WTC11 (cell line): ENCODE results near the gene NR0B2. TPM values are rescaled to one million over a fixed set of nuclear protein-coding genes. Genes with fewer than 3 reads are reported as not detected.

ENCODE experiments used
- AR ChIP-seq: fragments of 250-450 bp; sonication (Bioruptor Pico); IDR thresholded peaks from 2 replicates; pipeline ENCODE4 v1.9.0; 2021; ENCODE audit warnings: mild to moderate bottlenecking
- ATF6 ChIP-seq: sonication (generic); formaldehyde crosslinking; IDR thresholded peaks from 2 replicates; pipeline ENCODE4 v1.8.1; 2023; ENCODE audit warnings: mild to moderate bottlenecking, missing genetic modification reagents
- CREM ChIP-seq: sonication (generic); formaldehyde crosslinking; IDR thresholded peaks from 2 replicates; pipeline ENCODE4 v1.8.1; 2022; ENCODE audit warnings: mild to moderate bottlenecking, missing genetic modification reagents, moderate library complexity
- E2F4 ChIP-seq: sonication (generic); formaldehyde crosslinking; IDR thresholded peaks from 2 replicates; pipeline ENCODE4 v1.8.1; 2022; ENCODE audit warnings: low read depth, mild to moderate bottlenecking, moderate library complexity, missing genetic modification reagents, borderline replicate concordance
- ERG ChIP-seq: fragments of 250-450 bp; sonication (Bioruptor Pico); IDR thresholded peaks from 2 replicates; pipeline ENCODE4 v1.8.0; 2021; ENCODE audit warnings: mild to moderate bottlenecking
- GABPB1 ChIP-seq: sonication (generic); formaldehyde crosslinking; IDR thresholded peaks from 2 replicates; pipeline ENCODE4 v1.8.1; 2023; ENCODE audit warnings: mild to moderate bottlenecking, missing genetic modification reagents
- GRHL2 ChIP-seq: fragments of 250-450 bp; sonication (Bioruptor Pico); IDR thresholded peaks from 2 replicates; pipeline ENCODE4 v1.8.0; 2022; ENCODE audit warnings: mild to moderate bottlenecking, moderate library complexity; ENCODE audit not compliant: insufficient replicate concordance, severe bottlenecking
- JUN ChIP-seq: sonication (generic); formaldehyde crosslinking; IDR thresholded peaks from 2 replicates; pipeline ENCODE4 v1.8.0; 2023; ENCODE audit warnings: mild to moderate bottlenecking, missing genetic modification reagents
- KAT7 ChIP-seq: sonication (generic); formaldehyde crosslinking; IDR thresholded peaks from 2 replicates; pipeline ENCODE4 v1.8.1; 2023; ENCODE audit warnings: missing genetic modification reagents, mild to moderate bottlenecking, borderline replicate concordance
- NR1H2 ChIP-seq: sonication (generic); formaldehyde crosslinking; IDR thresholded peaks from 2 replicates; pipeline ENCODE4 v1.9.0; 2021; ENCODE audit warnings: mild to moderate bottlenecking, moderate library complexity, missing genetic modification reagents
- OVOL2 ChIP-seq: fragments of 250-450 bp; sonication (Bioruptor Pico); IDR thresholded peaks from 2 replicates; pipeline ENCODE4 v1.9.0; 2021; ENCODE audit warnings: mild to moderate bottlenecking, borderline replicate concordance
- RORB ChIP-seq: fragments of 250-450 bp; sonication (Bioruptor Pico); IDR thresholded peaks from 2 replicates; pipeline ENCODE4 v1.9.0; 2021; ENCODE audit warnings: mild to moderate bottlenecking
- SMAD3 ChIP-seq: sonication (generic); formaldehyde crosslinking; IDR thresholded peaks from 2 replicates; pipeline ENCODE4 v1.8.0; 2022; ENCODE audit warnings: missing genetic modification reagents, mild to moderate bottlenecking, borderline replicate concordance
- SMAD4 ChIP-seq: sonication (generic); formaldehyde crosslinking; IDR thresholded peaks from 2 replicates; pipeline ENCODE4 v1.8.0; 2022; ENCODE audit warnings: mild to moderate bottlenecking, missing genetic modification reagents
- SOX15 ChIP-seq: fragments of 250-450 bp; sonication (Bioruptor Pico); IDR thresholded peaks from 2 replicates; pipeline ENCODE4 v1.9.0; 2021; ENCODE audit warnings: mild to moderate bottlenecking
- TCF7 ChIP-seq: sonication (generic); formaldehyde crosslinking; IDR thresholded peaks from 2 replicates; pipeline ENCODE4 v1.8.0; 2022; ENCODE audit warnings: mild to moderate bottlenecking, low read depth, missing genetic modification reagents, moderate library complexity
- TEAD1 ChIP-seq: sonication (generic); formaldehyde crosslinking; IDR thresholded peaks from 2 replicates; pipeline ENCODE4 v1.8.0; 2022; ENCODE audit warnings: mild to moderate bottlenecking, missing genetic modification reagents
- ZBTB43 ChIP-seq: sonication (generic); formaldehyde crosslinking; IDR thresholded peaks from 2 replicates; pipeline ENCODE4 v1.8.1; 2023; ENCODE audit warnings: mild to moderate bottlenecking, missing genetic modification reagents
- ZNF263 ChIP-seq: sonication (generic); formaldehyde crosslinking; IDR thresholded peaks from 2 replicates; pipeline ENCODE4 v1.8.1; 2022; ENCODE audit warnings: low read depth, mild to moderate bottlenecking, moderate library complexity, missing genetic modification reagents
- ZNF396 ChIP-seq: fragments of 250-450 bp; sonication (Bioruptor Pico); IDR thresholded peaks from 2 replicates; pipeline ENCODE4 v1.8.0; 2021; ENCODE audit warnings: mild to moderate bottlenecking, moderate library complexity, borderline replicate concordance
- ZNF416 ChIP-seq: fragments of 250-450 bp; sonication (Bioruptor Pico); IDR thresholded peaks from 2 replicates; pipeline ENCODE4 v1.9.0; 2021; ENCODE audit warnings: mild to moderate bottlenecking, inconsistent platforms
- total RNA-seq: library from RNA; stranded (reverse); gene quantifications from 3 replicates; pipeline ENCODE4 v1.2.3, GENCODE V29; 2021
- TF ChIP-seq, protein P1 (sequence below): fragments of 250-450 bp; sonication (Bioruptor Pico); conservative IDR thresholded peaks from 2 replicates; pipeline ENCODE4 v1.9.0; 2021; ENCODE audit warnings: mild to moderate bottlenecking
- TF ChIP-seq, protein P2 (sequence below): sonication (generic); formaldehyde crosslinking; conservative IDR thresholded peaks from 2 replicates; pipeline ENCODE4 v1.8.1; 2022; ENCODE audit warnings: mild to moderate bottlenecking, missing genetic modification reagents
- TF ChIP-seq, protein P3 (sequence below): sonication (generic); formaldehyde crosslinking; conservative IDR thresholded peaks from 2 replicates; pipeline ENCODE4 v1.8.1; 2023; ENCODE audit warnings: mild to moderate bottlenecking, low read depth, missing genetic modification reagents, moderate library complexity

The NR0B2 gene
- total RNA-seq, 1 experiment from 2014 or later = not detected

DNA sequence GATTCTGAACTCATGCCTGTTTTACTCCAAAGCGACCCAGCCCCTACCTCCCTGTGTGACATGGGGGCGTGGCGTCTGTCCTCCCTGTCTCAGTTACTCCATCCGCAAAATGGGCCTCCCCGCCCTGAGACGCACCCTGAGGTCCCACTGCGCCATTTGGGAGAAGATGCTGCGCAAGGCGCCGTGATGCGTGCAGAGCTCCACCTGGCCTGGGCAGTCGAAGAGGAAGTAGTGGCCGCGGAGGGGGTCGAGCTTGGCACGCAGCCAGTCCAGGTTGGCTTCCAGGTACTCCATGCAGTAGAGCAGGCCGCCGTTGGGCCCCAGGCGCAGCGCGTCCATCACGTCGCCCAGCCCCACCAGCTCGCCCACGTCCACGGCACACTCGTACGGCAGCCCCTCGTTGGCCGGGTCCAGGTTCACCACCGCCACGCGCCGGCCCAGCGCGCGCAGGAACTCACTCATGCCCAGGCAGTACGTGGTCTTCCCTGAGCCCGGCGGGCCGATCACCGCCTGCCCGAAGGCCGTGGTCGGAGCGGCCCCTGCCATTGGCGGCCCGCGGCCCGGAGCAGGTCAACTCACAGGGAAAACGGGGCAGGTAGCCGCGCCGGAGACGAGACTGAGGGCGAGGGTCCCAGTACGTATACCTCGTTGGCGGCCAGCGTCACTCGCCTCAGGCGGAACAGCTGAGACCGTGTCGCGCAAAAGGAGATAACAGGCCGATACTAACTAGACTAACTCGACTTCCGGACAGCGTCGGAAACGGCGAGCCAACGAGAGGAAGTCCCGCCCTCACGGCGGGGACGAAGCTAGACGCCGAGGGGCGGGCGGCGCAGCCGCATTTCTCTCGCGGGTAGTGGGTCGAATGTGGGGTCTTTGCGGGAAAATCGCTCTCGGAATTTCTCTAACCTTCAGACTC is 24.0 kb downstream of the NR0B2 start, which contains the start of gene GPN2 (continued):
- TF ChIP-seq SMAD4 (CRISPR knock-in tag) = peak; percentile 71; the same call in 1 of the 2 replicates
- peak; percentile 91 for TF ChIP-seq TEAD1 (CRISPR knock-in tag)
- TF ChIP-seq ZNF263 (CRISPR knock-in tag) = no peak
- TF ChIP-seq GRHL2 (CRISPR knock-in tag) = no peak
- no peak for TF ChIP-seq NR1H2 (CRISPR knock-in tag)
- TF ChIP-seq AR (CRISPR knock-in tag) = no peak
- TF ChIP-seq, protein P1, sequence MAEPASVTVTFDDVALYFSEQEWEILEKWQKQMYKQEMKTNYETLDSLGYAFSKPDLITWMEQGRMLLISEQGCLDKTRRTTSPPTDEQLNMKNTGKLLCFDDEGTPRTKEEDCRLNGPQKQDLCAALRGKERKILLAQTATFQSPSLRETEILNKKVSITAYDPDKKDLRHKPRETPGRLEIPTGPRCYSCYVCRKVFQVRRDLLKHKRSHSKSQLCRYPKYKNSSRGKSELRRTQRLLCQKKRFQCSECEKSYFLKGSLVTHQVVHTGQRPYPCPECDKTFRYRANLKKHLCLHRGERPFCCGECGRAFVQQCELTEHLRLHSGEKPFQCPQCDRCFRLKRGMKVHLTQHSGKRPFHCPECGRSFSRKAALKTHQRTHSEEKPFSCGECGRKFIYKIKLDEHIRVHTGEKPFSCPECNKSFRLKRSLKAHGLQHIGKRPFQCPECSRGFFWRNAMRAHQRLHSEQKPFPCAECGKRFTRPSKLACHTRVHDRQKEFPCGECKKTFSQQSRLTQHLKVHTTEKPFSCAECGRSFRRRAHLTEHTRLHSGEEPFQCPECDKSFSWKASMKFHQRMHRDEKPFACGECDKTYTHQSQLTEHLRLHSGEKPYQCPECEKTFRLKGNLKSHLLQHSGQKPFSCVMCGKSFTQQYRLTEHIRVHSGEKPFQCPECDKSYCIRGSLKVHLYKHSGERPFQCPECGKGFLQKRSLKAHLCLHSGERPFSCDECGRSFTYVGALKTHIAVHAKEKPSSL (CRISPR knock-in tag) = no peak
- no peak; the same call in 1 of the 2 replicates for TF ChIP-seq TCF7 (CRISPR knock-in tag)
- no peak for TF ChIP-seq ZNF416
- no peak for TF ChIP-seq ERG
- TF ChIP-seq SOX15 (CRISPR knock-in tag) = no peak
- 0 out of 2 replicates have a peak, but pooled peaks have one; percentile 43 for TF ChIP-seq GABPB1
- TF ChIP-seq, protein P2, sequence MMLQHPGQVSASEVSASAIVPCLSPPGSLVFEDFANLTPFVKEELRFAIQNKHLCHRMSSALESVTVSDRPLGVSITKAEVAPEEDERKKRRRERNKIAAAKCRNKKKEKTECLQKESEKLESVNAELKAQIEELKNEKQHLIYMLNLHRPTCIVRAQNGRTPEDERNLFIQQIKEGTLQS (CRISPR knock-in tag) = 0 out of 2 replicates have a peak, but pooled peaks have one; percentile 18
- TF ChIP-seq, protein P3, sequence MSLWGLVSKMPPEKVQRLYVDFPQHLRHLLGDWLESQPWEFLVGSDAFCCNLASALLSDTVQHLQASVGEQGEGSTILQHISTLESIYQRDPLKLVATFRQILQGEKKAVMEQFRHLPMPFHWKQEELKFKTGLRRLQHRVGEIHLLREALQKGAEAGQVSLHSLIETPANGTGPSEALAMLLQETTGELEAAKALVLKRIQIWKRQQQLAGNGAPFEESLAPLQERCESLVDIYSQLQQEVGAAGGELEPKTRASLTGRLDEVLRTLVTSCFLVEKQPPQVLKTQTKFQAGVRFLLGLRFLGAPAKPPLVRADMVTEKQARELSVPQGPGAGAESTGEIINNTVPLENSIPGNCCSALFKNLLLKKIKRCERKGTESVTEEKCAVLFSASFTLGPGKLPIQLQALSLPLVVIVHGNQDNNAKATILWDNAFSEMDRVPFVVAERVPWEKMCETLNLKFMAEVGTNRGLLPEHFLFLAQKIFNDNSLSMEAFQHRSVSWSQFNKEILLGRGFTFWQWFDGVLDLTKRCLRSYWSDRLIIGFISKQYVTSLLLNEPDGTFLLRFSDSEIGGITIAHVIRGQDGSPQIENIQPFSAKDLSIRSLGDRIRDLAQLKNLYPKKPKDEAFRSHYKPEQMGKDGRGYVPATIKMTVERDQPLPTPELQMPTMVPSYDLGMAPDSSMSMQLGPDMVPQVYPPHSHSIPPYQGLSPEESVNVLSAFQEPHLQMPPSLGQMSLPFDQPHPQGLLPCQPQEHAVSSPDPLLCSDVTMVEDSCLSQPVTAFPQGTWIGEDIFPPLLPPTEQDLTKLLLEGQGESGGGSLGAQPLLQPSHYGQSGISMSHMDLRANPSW (CRISPR knock-in tag) = no peak
- TF ChIP-seq JUN (CRISPR knock-in tag) = peak; percentile 83; the same call in 1 of the 2 replicates
- no peak for TF ChIP-seq E2F4 (CRISPR knock-in tag)
- no peak for TF ChIP-seq ZNF396 (CRISPR knock-in tag)
- TF ChIP-seq ZBTB43 = 0 out of 2 replicates have a peak, but pooled peaks have one; percentile 60
- peak; percentile 84 for TF ChIP-seq CREM (CRISPR knock-in tag)
- TF ChIP-seq KAT7 (CRISPR knock-in tag) = peak; percentile 98; the same call in 1 of the 2 replicates
- TF ChIP-seq SMAD3 (CRISPR knock-in tag) = peak; percentile 87
- no peak for TF ChIP-seq OVOL2 (CRISPR knock-in tag)
- TF ChIP-seq RORB (CRISPR knock-in tag) = no peak
- TF ChIP-seq ATF6 (CRISPR knock-in tag) = no peak
